Prostate gland (tissue), 2 donors: ENCODE data around the gene CCL19. TPM values are rescaled to one million over a fixed set of nuclear protein-coding genes. Genes with fewer than 3 reads are reported as not detected.
A peak's percentile ranks its signal among the peaks of the same experiment; 100 is the strongest.

Experiments
- DNase-seq: peaks from one replicate; pipeline ENCODE4 v3.0.0-alpha.2; 2019; ENCODE audit warnings: low spot score
- H3K27ac ChIP-seq, 2 donors: fragments of 200-600 bp; sonication (generic); 2 replicates each; pipeline ENCODE4 v1.5.1; 2017 to 2019
- H3K27me3 ChIP-seq: fragments of 200-600 bp; sonication (generic); replicated peaks from 2 replicates; pipeline ENCODE4 v1.5.1; 2019; ENCODE audit not compliant: insufficient read depth
- H3K36me3 ChIP-seq, 2 donors: fragments of 200-600 bp; sonication (generic); 1 replicate in 1 of 2; 2 replicates in 1 of 2; pipeline versions ENCODE4 v1.5.1 to v1.8.1; 2017 to 2019
- H3K4me1 ChIP-seq: fragments of 200-600 bp; sonication (generic); replicated peaks from 2 replicates; pipeline ENCODE4 v1.5.1; 2019
- H3K4me3 ChIP-seq, 2 donors: fragments of 200-600 bp; sonication (generic); 2 replicates each; pipeline ENCODE4 v1.5.1; 2017 to 2019
- H3K9me3 ChIP-seq: fragments of 200-600 bp; sonication (generic); 2 replicates; pipeline ENCODE4 v1.5.1; 2017
- CTCF ChIP-seq, 4 experiments: fragments of 200-600 bp in 2 of 4; fragments of 450-650 bp in 2 of 4; sonication (generic) in 2 of 4; IDR thresholded peaks; 1 replicate in 3 of 4; 2 replicates in 1 of 4; pipeline ENCODE4 v1.5.1; 2016 to 2019; ENCODE audit warnings: antibody characterized with exemption in 4 of 4, mild to moderate bottlenecking in 2 of 4, moderate library complexity in 2 of 4
- POLR2A ChIP-seq: fragments of 450-650 bp; IDR thresholded peaks from one replicate; pipeline ENCODE4 v1.6.1; 2016; ENCODE audit warnings: antibody characterized with exemption, mild to moderate bottlenecking
- POLR2AphosphoS5 ChIP-seq: sonication (generic); formaldehyde crosslinking; IDR thresholded peaks from one replicate; pipeline ENCODE4 v1.6.1; 2017; ENCODE audit warnings: antibody characterized with exemption
- WGBS: methylation state at CpG from one replicate; pipeline ENCODE4 v1.1.5; 2018; 5-methylcytosine and 5-hydroxymethylcytosine counted together
- intact Hi-C: fragments of 100-400 bp; cut with DNase I; formaldehyde crosslinking; loops from one replicate; pipeline ENCODE4 v1.14.2; 2022
- total RNA-seq, 2 donors: library from RNA; depleted of rRNA; stranded (reverse); fragments of >200 nt; gene quantifications; one replicate each; pipeline ENCODE4 v1.1.0, GENCODE V29; 2016

CCL19 gene
- total RNA-seq, 2 donors from 2014 or later = 1.8 TPM; not detected in 1

GRCh38 chr9:34650816-34651215 lies 40.3 kb downstream of the CCL19 start:
- Histone ChIP-seq H3K27ac (peak overlapping the region in 1 of 2 donors; percentile 79), H3K27me3 (no peaks in the 10 kb centered on the region), H3K4me3 (no peak overlapping the region), H3K4me1 (peaks cover 28% of the 10 kb centered on the region), H3K9me3 (no peaks in the 10 kb centered on the region), H3K36me3 (peaks cover 4 to 5% of the 10 kb centered on the region in 2 donors)
- DNase-seq = no peak
- intact Hi-C loops = no loop called here
- 82% methylated on average over 5 of the region's 5 CpGs for WGBS
- TF ChIP-seq POLR2AphosphoS5 = no peak
- no peak for TF ChIP-seq CTCF (IDR thresholded peaks at IDR 0.05)
- no peak for TF ChIP-seq POLR2A

- Histone ChIP-seq H3K4me1 (peaks cover 15% of the 10 kb centered on the region), H3K9me3 (no peaks in the 10 kb centered on the region), H3K27ac (no peak overlapping the region), H3K27me3 (no peaks in the 10 kb centered on the region), H3K4me3 (no peak overlapping the region), H3K36me3 (peaks cover 4 to 5% of the 10 kb centered on the region in 2 donors)
- WGBS = 94% methylated on average over 8 of the region's 8 CpGs
- intact Hi-C loops = no loop called here
- no peak for DNase-seq
- no peak for TF ChIP-seq CTCF (IDR thresholded peaks at IDR 0.05)
Observed at GRCh38 chr9:34648673-34649072, 42.4 kb downstream of the CCL19 start.

GRCh38 chr9:34647651-34648050 lies 43.4 kb downstream of the CCL19 start:
- peak overlapping the region; percentile 78 to 80 for H3K27ac ChIP-seq
- 56% methylated on average over 10 of the region's 10 CpGs for WGBS
- no peak for DNase-seq
- intact Hi-C loops = no loop called here
- no peaks in the 10 kb centered on the region for H3K27me3 ChIP-seq
- TF ChIP-seq CTCF (IDR thresholded peaks at IDR 0.05) (no peak), POLR2AphosphoS5 (no peak), POLR2A (no peak)
- H3K36me3 ChIP-seq = peaks cover 4 to 5% of the 10 kb centered on the region in 2 donors
- peak overlapping the region; percentile 52 to 55 for H3K4me3 ChIP-seq
- H3K9me3 ChIP-seq = no peaks in the 10 kb centered on the region
- peaks cover 12% of the 10 kb centered on the region for H3K4me1 ChIP-seq

GRCh38 chr9:34647084-34647403 lies 44.0 kb downstream of the CCL19 start:
- intact Hi-C loops = no loop called here
- Histone ChIP-seq H3K36me3 (peaks cover 4 to 5% of the 10 kb centered on the region in 2 donors), H3K4me1 (peaks cover 12% of the 10 kb centered on the region), H3K4me3 (peak overlapping the region; percentile 52 to 55), H3K27ac (peak overlapping the region; percentile 78 to 80), H3K9me3 (no peaks in the 10 kb centered on the region), H3K27me3 (no peaks in the 10 kb centered on the region)
- no peak for DNase-seq
- no peak for TF ChIP-seq POLR2AphosphoS5
- no peak for TF ChIP-seq CTCF (IDR thresholded peaks at IDR 0.05)
- no peak for TF ChIP-seq POLR2A
- 7% methylated on average over 8 of the region's 8 CpGs for WGBS

GRCh38 chr9:34646211-34647083 lies 44.6 kb downstream of the CCL19 start, which contains the start of gene GALT:
Gene GALT (plus strand): TSS chr9:34646675. CDS start chr9:34646705, 30 bp downstream.
- H3K9me3 ChIP-seq = no peaks in the 10 kb centered on the region
- peak; percentile 21 to 64 (median 46) for TF ChIP-seq CTCF (IDR thresholded peaks at IDR 0.05)
- TF ChIP-seq POLR2AphosphoS5 = peak; percentile 88
- peak; percentile 59 for TF ChIP-seq POLR2A
- intact Hi-C loops = no loop called here
- 5% methylated on average over 41 of the region's 43 CpGs for WGBS
- H3K36me3 ChIP-seq = peaks cover 4 to 5% of the 10 kb centered on the region in 2 donors
- no peaks in the 10 kb centered on the region for H3K27me3 ChIP-seq
- peak within 1 kb of the TSS; percentile 78 to 80 for H3K27ac ChIP-seq
- H3K4me3 ChIP-seq = peak within 1 kb of the TSS; percentile 52 to 55
- peak; percentile 89 for DNase-seq
- H3K4me1 ChIP-seq = peaks cover 8% of the 10 kb centered on the region
